Uterus (tissue), 4 donors: ENCODE measurements around the gene BMP6. TPM values are rescaled to one million over a fixed set of nuclear protein-coding genes. Genes with fewer than 3 reads are reported as not detected.

Experiments used
- DNase-seq, 2 donors: peaks; one replicate each; pipeline ENCODE4 v3.0.0-alpha.2; 2019 to 2020
- H3K27ac ChIP-seq, 2 donors: fragments of 200-600 bp; sonication (generic); 1 replicate in 1 of 2; 2 replicates in 1 of 2; pipeline ENCODE4 v1.5.1; 2016 to 2018
- H3K27me3 ChIP-seq, 2 donors: fragments of 200-600 bp; sonication (generic); one replicate each; pipeline ENCODE4 v1.5.1; 2018 to 2019; ENCODE audit warnings: control low read depth in 1 of 2
- H3K36me3 ChIP-seq, 2 donors: fragments of 200-600 bp; sonication (generic); one replicate each; pipeline ENCODE4 v1.5.1; 2019; ENCODE audit warnings: control low read depth in 1 of 2
- H3K4me1 ChIP-seq, 2 donors: fragments of 200-600 bp; sonication (generic); one replicate each; pipeline ENCODE4 v1.5.1; 2018 to 2019; ENCODE audit warnings: control low read depth in 1 of 2
- H3K4me3 ChIP-seq, 2 donors: fragments of 200-600 bp; sonication (generic); 1 replicate in 1 of 2; 2 replicates in 1 of 2; pipeline ENCODE4 v1.5.1; 2018 to 2019; ENCODE audit warnings: mild to moderate bottlenecking in 1 of 2
- H3K9me3 ChIP-seq, 2 donors: fragments of 200-600 bp; sonication (generic); one replicate each; pipeline ENCODE4 v1.5.1; 2019; ENCODE audit warnings: control low read depth in 1 of 2
- CTCF ChIP-seq, 4 experiments: fragments of 200-600 bp in 2 of 4; fragments of 450-650 bp in 2 of 4; sonication (generic) in 2 of 4; IDR thresholded peaks; one replicate each; pipeline ENCODE4 v1.5.1; 2016 to 2019; ENCODE audit warnings: antibody characterized with exemption in 4 of 4, mild to moderate bottlenecking in 2 of 4, moderate library complexity in 1 of 4
- POLR2A ChIP-seq, 2 donors: fragments of 450-650 bp; IDR thresholded peaks; one replicate each; pipeline ENCODE4 v1.6.1; 2016; ENCODE audit warnings: antibody characterized with exemption in 2 of 2, mild to moderate bottlenecking in 1 of 2, moderate library complexity in 1 of 2
- intact Hi-C: fragments of 100-400 bp; cut with DNase I; formaldehyde crosslinking; loops from one replicate; pipeline ENCODE4 v1.15.1; 2023; ENCODE audit warnings: low total_unique reads
- total RNA-seq, 4 donors: library from RNA; depleted of rRNA in 3 of 4; stranded (reverse); fragments of >200 nt in 3 of 4; gene quantifications; one replicate each; pipeline versions ENCODE4 v1.1.0 to v1.2.4, GENCODE V29; 2014 to 2023
- donor health status: DM: yes; HTN: yes; CAD: no.

BMP6 gene
- total RNA-seq, 4 donors from 2014 or later: 2.2 to 8.5 (median 4.4) TPM

- Histone ChIP-seq H3K4me3 (no peak overlapping the region), H3K27me3 (no peaks in the 10 kb centered on the region), H3K36me3 (no peaks in the 10 kb centered on the region), H3K4me1 (no peaks in the 10 kb centered on the region), H3K9me3 (no peaks in the 10 kb centered on the region), H3K27ac (no peak overlapping the region)
- TF ChIP-seq CTCF (IDR thresholded peaks at IDR 0.05) (no peak), POLR2A (IDR thresholded peaks at IDR 0.05) (no peak)
- no peak for DNase-seq
- intact Hi-C loops: no loop called here
These were observed 39.9 kb downstream of the BMP6 start for GRCh38 chr6:7765575-7766325.

GRCh38 chr6:7769702-7770101 lies 43.8 kb downstream of the BMP6 start:
- H3K4me1 ChIP-seq: no peaks in the 10 kb centered on the region

GRCh38 chr6:7770111-7770510 lies 44.2 kb downstream of the BMP6 start:
- DNase-seq: no peak
- no peaks in the 10 kb centered on the region for H3K9me3 ChIP-seq
- H3K4me3 ChIP-seq: no peak overlapping the region
- no peaks in the 10 kb centered on the region for H3K36me3 ChIP-seq
- intact Hi-C loops: no loop called here
- H3K27me3 ChIP-seq: no peaks in the 10 kb centered on the region
- no peak overlapping the region for H3K27ac ChIP-seq
- H3K4me1 ChIP-seq: no peaks in the 10 kb centered on the region
- no peak for TF ChIP-seq POLR2A (IDR thresholded peaks at IDR 0.05)
- no peak for TF ChIP-seq CTCF (IDR thresholded peaks at IDR 0.05)

More at GRCh38 chr6:7769702-7770101, 43.8 kb downstream of the BMP6 start:
- H3K36me3 ChIP-seq: no peaks in the 10 kb centered on the region
- no peaks in the 10 kb centered on the region for H3K9me3 ChIP-seq
- no peak for TF ChIP-seq POLR2A (IDR thresholded peaks at IDR 0.05)
- no peak for TF ChIP-seq CTCF (IDR thresholded peaks at IDR 0.05)
- intact Hi-C loops: no loop called here
- no peak overlapping the region for H3K27ac ChIP-seq
- no peaks in the 10 kb centered on the region for H3K27me3 ChIP-seq
- DNase-seq: no peak
- H3K4me3 ChIP-seq: no peak overlapping the region

- Histone ChIP-seq H3K9me3 (no peaks in the 10 kb centered on the region), H3K4me1 (no peaks in the 10 kb centered on the region), H3K27me3 (no peaks in the 10 kb centered on the region), H3K4me3 (no peak overlapping the region), H3K27ac (no peak overlapping the region), H3K36me3 (no peaks in the 10 kb centered on the region)
- TF ChIP-seq POLR2A (IDR thresholded peaks at IDR 0.05): no peak
- no peak for TF ChIP-seq CTCF (IDR thresholded peaks at IDR 0.05)
- intact Hi-C loops: no loop called here
- DNase-seq: no peak
These were observed 44.7 kb downstream of the BMP6 start for GRCh38 chr6:7770601-7771000.

- Histone ChIP-seq H3K27ac (no peak overlapping the region), H3K36me3 (no peaks in the 10 kb centered on the region), H3K4me1 (no peaks in the 10 kb centered on the region), H3K27me3 (no peaks in the 10 kb centered on the region), H3K4me3 (no peak overlapping the region), H3K9me3 (no peaks in the 10 kb centered on the region)
- intact Hi-C loops: no loop called here
- DNase-seq: no peak
- TF ChIP-seq POLR2A (IDR thresholded peaks at IDR 0.05): no peak
- TF ChIP-seq CTCF (IDR thresholded peaks at IDR 0.05): no peak
These were observed 47.4 kb downstream of the BMP6 start for GRCh38 chr6:7773322-7773721.
